Upper lobe of left lung (tissue), 6 donors: ENCODE data around the gene TTC7B. TPM values are rescaled to one million over a fixed set of nuclear protein-coding genes. Genes with fewer than 3 reads are reported as not detected.
"Not testable (repeated sequence)": the region's sequence is repeated elsewhere in the genome, so short reads cannot be mapped to it uniquely, and the experiment has no call there.

ENCODE experiments used
- ATAC-seq, 2 donors: fragments of 200-7000 bp; cut with Tn5 transposase; one replicate each; pipeline ENCODE4 v1.9.1; 2022; ENCODE audit warnings: mild to moderate bottlenecking in 2 of 2, moderate library complexity in 2 of 2; ENCODE audit not compliant: low FRiP score in 2 of 2
- DNase-seq, 2 donors: peaks; one replicate each; pipeline ENCODE4 v3.0.0-alpha.2; 2019 to 2020
- H3K27ac ChIP-seq, 4 donors: fragments of 200-600 bp; sonication (generic); one replicate each; pipeline ENCODE4 v1.5.1; 2016 to 2019
- H3K27me3 ChIP-seq, 4 donors: fragments of 200-600 bp; sonication (generic); one replicate each; pipeline ENCODE4 v1.5.1; 2017 to 2019
- H3K36me3 ChIP-seq, 4 donors: fragments of 200-600 bp; sonication (generic); one replicate each; pipeline ENCODE4 v1.5.1; 2016 to 2019
- H3K4me1 ChIP-seq, 4 donors: fragments of 200-600 bp; sonication (generic); one replicate each; pipeline ENCODE4 v1.5.1; 2018 to 2019
- H3K4me3 ChIP-seq, 4 donors: fragments of 200-600 bp; sonication (generic); one replicate each; pipeline ENCODE4 v1.5.1; 2017 to 2019; ENCODE audit warnings: mild to moderate bottlenecking in 2 of 4, moderate library complexity in 1 of 4
- H3K9me3 ChIP-seq, 4 donors: fragments of 200-600 bp; sonication (generic); one replicate each; pipeline ENCODE4 v1.5.1; 2018 to 2019
- EP300 ChIP-seq, 4 donors: sonication (generic); formaldehyde crosslinking; IDR thresholded peaks; one replicate each; pipeline ENCODE4 v1.5.1; 2017; ENCODE audit warnings: antibody characterized with exemption in 4 of 4, control low read depth in 2 of 4
- POLR2A ChIP-seq, 4 donors: fragments of 450-650 bp; IDR thresholded peaks; one replicate each; pipeline ENCODE4 v1.5.1; 2016 to 2017; ENCODE audit warnings: antibody characterized with exemption in 4 of 4, mild to moderate bottlenecking in 2 of 4
- POLR2AphosphoS5 ChIP-seq, 2 donors: sonication (generic); formaldehyde crosslinking; IDR thresholded peaks; one replicate each; pipeline ENCODE4 v1.5.1; 2017; ENCODE audit warnings: antibody characterized with exemption in 2 of 2
- WGBS, 2 donors: methylation state at CpG; one replicate each; pipeline ENCODE4 v1.1.5; 2017 to 2018; 5-methylcytosine and 5-hydroxymethylcytosine counted together
- total RNA-seq, 6 donors: library from RNA; depleted of rRNA in 4 of 6; stranded (reverse); fragments of >200 nt in 4 of 6; gene quantifications; one replicate each; pipeline versions ENCODE4 v1.1.0 to v1.2.1, GENCODE V29; 2016 to 2021
- TF ChIP-seq, protein P1 (sequence below), 6 experiments: fragments of 450-650 bp in 4 of 6; fragments of 200-600 bp in 2 of 6; sonication (generic) in 2 of 6; IDR thresholded peaks; one replicate each; pipeline ENCODE4 v1.5.1; 2016 to 2019; ENCODE audit warnings: antibody characterized with exemption in 6 of 6
- donor health status: DM: no; HTN: no; CAD: no; lungs with moderate emphysema.
- donor health status: DM: no; HTN: yes; CAD: no; lungs with severe emphysema.

Gene TTC7B
- total RNA-seq, 6 donors from 2014 or later: 13.5 to 87.3 (median 37.5) TPM

- peaks cover 5 to 12% (median 7%) of the 10 kb centered on the region in 4 donors for H3K4me1 ChIP-seq
- H3K9me3 ChIP-seq: no peaks in the 10 kb centered on the region
- H3K27me3 ChIP-seq: no peaks in the 10 kb centered on the region
- H3K36me3 ChIP-seq: no peaks in the 10 kb centered on the region
- peak overlapping the region in 3 of 4 donors; percentile 49 to 72 (median 64) for H3K27ac ChIP-seq
- TF ChIP-seq POLR2A (IDR thresholded peaks at IDR 0.05) (peak in 1 of 4 donors; percentile 40), EP300 (IDR thresholded peaks at IDR 0.05) (no peak), POLR2AphosphoS5 (IDR thresholded peaks at IDR 0.05) (peak in 1 of 2 donors; percentile 22)
- DNase-seq: no peak
- 61 to 71% methylated on average over 10 of the region's 10 CpGs for WGBS, 2 donors
- peak in 1 of 2 donors; percentile 93 for ATAC-seq
- peak overlapping the region in 1 of 4 donors; percentile 5 for H3K4me3 ChIP-seq
Measured at GRCh38 chr14:90839024-90839888, 23.0 kb upstream of the TTC7B start.

DNA sequence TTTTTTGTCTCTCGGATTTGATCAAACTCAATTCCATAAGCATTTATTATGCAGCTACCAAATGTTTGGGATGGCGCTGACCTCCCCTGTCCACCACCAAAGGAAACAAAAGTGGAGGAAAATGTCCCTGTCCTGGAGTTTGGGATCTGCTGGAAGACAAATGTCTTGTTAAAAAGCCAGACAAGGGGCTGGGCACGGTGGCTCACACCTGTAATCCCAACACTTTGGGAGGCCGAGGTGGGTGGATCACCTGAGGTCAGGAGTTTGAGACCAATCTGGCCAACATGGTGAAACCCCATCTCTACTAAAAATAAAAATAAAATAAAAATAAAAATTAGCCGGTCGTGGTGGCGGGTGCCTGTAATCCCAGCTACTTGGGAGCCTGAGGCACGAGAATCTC is 22.3 kb upstream of the TTC7B start:
- not testable (repeated sequence) for H3K9me3 ChIP-seq, H3K27me3 ChIP-seq, H3K36me3 ChIP-seq, H3K4me3 ChIP-seq, DNase-seq, ATAC-seq
- Histone ChIP-seq H3K27ac (peak overlapping the region in 3 of 4 donors; percentile 49 to 72 (median 64)), H3K4me1 (peaks cover 5 to 12% (median 7%) of the 10 kb centered on the region in 4 donors)
- 88 to 89% methylated on average over 8 of the region's 8 CpGs for WGBS, 2 donors

- Histone ChIP-seq H3K27me3 (no peaks in the 10 kb centered on the region), H3K4me3 (no peak overlapping the region), H3K9me3 (no peaks in the 10 kb centered on the region), H3K36me3 (no peaks in the 10 kb centered on the region), H3K27ac (no peak overlapping the region), H3K4me1 (peaks cover 5 to 12% (median 7%) of the 10 kb centered on the region in 4 donors)
- DNase-seq: no peak
- ATAC-seq: no peak
- TF ChIP-seq EP300 (IDR thresholded peaks at IDR 0.05) (no peak), POLR2A (IDR thresholded peaks at IDR 0.05) (no peak), POLR2AphosphoS5 (IDR thresholded peaks at IDR 0.05) (no peak)
- TF ChIP-seq, protein P1, sequence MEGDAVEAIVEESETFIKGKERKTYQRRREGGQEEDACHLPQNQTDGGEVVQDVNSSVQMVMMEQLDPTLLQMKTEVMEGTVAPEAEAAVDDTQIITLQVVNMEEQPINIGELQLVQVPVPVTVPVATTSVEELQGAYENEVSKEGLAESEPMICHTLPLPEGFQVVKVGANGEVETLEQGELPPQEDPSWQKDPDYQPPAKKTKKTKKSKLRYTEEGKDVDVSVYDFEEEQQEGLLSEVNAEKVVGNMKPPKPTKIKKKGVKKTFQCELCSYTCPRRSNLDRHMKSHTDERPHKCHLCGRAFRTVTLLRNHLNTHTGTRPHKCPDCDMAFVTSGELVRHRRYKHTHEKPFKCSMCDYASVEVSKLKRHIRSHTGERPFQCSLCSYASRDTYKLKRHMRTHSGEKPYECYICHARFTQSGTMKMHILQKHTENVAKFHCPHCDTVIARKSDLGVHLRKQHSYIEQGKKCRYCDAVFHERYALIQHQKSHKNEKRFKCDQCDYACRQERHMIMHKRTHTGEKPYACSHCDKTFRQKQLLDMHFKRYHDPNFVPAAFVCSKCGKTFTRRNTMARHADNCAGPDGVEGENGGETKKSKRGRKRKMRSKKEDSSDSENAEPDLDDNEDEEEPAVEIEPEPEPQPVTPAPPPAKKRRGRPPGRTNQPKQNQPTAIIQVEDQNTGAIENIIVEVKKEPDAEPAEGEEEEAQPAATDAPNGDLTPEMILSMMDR (IDR thresholded peaks at IDR 0.05): no peak
- 76 to 84% methylated on average over 9 of the region's 9 CpGs for WGBS, 2 donors
Measured at GRCh38 chr14:90837355-90837754, 21.1 kb upstream of the TTC7B start.

GRCh38 chr14:90836692-90837063 is 20.4 kb upstream of the TTC7B start:
- Histone ChIP-seq H3K27me3 (no peaks in the 10 kb centered on the region), H3K4me3 (no peak overlapping the region), H3K27ac (no peak overlapping the region), H3K36me3 (no peaks in the 10 kb centered on the region), H3K9me3 (no peaks in the 10 kb centered on the region), H3K4me1 (peaks cover 5 to 12% (median 7%) of the 10 kb centered on the region in 4 donors)
- no peak for ATAC-seq
- TF ChIP-seq EP300 (IDR thresholded peaks at IDR 0.05): no peak
- TF ChIP-seq, protein P1 (IDR thresholded peaks at IDR 0.05): no peak
- no peak for TF ChIP-seq POLR2A (IDR thresholded peaks at IDR 0.05)
- TF ChIP-seq POLR2AphosphoS5 (IDR thresholded peaks at IDR 0.05): no peak
- DNase-seq: peak in 1 of 2 donors; percentile 41
- 66 to 90% methylated on average over 4 to 7 of the region's 7 CpGs for WGBS, 2 donors

DNA sequence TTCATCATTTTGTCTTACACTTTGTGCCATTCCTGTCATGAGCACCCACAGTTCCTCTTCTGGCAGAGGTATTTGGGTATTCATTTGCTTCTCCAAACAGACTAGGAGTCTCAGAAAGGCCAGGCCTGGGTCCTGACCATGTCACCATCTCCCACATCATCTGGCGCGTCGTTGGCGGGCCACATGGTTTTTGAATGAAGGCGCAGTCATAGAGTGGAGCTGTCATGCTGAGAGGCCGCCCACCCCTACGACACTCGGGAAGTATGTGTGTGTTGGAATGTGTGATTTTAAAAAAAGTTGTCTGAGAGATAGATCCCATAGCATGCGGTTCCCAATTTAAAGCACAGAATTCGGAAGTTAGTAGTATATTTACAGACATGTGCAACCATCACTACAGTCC is 15.6 kb upstream of the TTC7B start:
- TF ChIP-seq POLR2AphosphoS5 (IDR thresholded peaks at IDR 0.05): no peak
- TF ChIP-seq POLR2A (IDR thresholded peaks at IDR 0.05): no peak
- no peak for TF ChIP-seq EP300 (IDR thresholded peaks at IDR 0.05)
- TF ChIP-seq, protein P1 (IDR thresholded peaks at IDR 0.05): no peak
- Histone ChIP-seq H3K27ac (no peak overlapping the region), H3K36me3 (no peaks in the 10 kb centered on the region), H3K27me3 (no peaks in the 10 kb centered on the region), H3K4me1 (peaks cover 6 to 27% (median 15%) of the 10 kb centered on the region in 4 donors), H3K4me3 (no peak overlapping the region), H3K9me3 (no peaks in the 10 kb centered on the region)
- DNase-seq (no peak), ATAC-seq (no peak)
- WGBS, 2 donors: 95% methylated on average over 10 of the region's 10 CpGs
